Stomach (tissue), 9 donors: ENCODE results near the gene ACSBG1. TPM values are rescaled to one million over a fixed set of nuclear protein-coding genes. Genes with fewer than 3 reads are reported as not detected.

Source experiments
- DNase-seq, 2 donors: peaks; one replicate each; pipeline versions ENCODE4 v3.0.0 to v3.0.0-alpha.2; 2013 to 2019
- H3K27ac ChIP-seq, 5 donors: fragments of 200-600 bp in 4 of 5; sonication (generic) in 4 of 5; one replicate each; pipeline ENCODE4 v1.5.1; 2013 to 2019; ENCODE audit warnings: mild to moderate bottlenecking in 1 of 5, moderate library complexity in 1 of 5
- H3K27me3 ChIP-seq, 3 donors: fragments of 200-600 bp; sonication (generic); one replicate each; pipeline ENCODE4 v1.5.1; 2017 to 2019; ENCODE audit warnings: mixed run types in 1 of 3
- H3K36me3 ChIP-seq, 4 donors: fragments of 200-600 bp; sonication (generic); 1 replicate in 3 of 4; 2 replicates in 1 of 4; pipeline ENCODE4 v1.5.1; 2016 to 2019
- H3K4me1 ChIP-seq, 4 donors: fragments of 200-600 bp; sonication (generic); one replicate each; pipeline ENCODE4 v1.5.1; 2016 to 2019
- H3K4me3 ChIP-seq, 4 donors: fragments of 200-600 bp; sonication (generic) in 3 of 4; one replicate each; pipeline ENCODE4 v1.5.1; 2016 to 2019; ENCODE audit warnings: mild to moderate bottlenecking in 1 of 4
- H3K9me3 ChIP-seq, 4 donors: fragments of 200-600 bp; sonication (generic); one replicate each; pipeline ENCODE4 v1.5.1; 2016 to 2019
- EP300 ChIP-seq: sonication (generic); formaldehyde crosslinking; IDR thresholded peaks from one replicate; pipeline ENCODE4 v1.6.1; 2017; ENCODE audit warnings: antibody characterized with exemption
- POLR2A ChIP-seq, 4 donors: fragments of 450-650 bp; IDR thresholded peaks; one replicate each; pipeline ENCODE4 v1.6.1; 2016; ENCODE audit warnings: antibody characterized with exemption in 4 of 4, control low read depth in 2 of 4, mild to moderate bottlenecking in 1 of 4, moderate library complexity in 1 of 4
- POLR2AphosphoS5 ChIP-seq, 3 donors: sonication (generic); formaldehyde crosslinking; IDR thresholded peaks; one replicate each; pipeline ENCODE4 v1.6.1; 2016; ENCODE audit warnings: antibody characterized with exemption in 3 of 3
- WGBS, 5 donors: extraction: QIAGEN DNeasy Blood & Tissue Kit in 3 of 5; methylation state at CpG; one replicate each; pipeline versions ENCODE4 v1.1.5 to v1.1.7; 2013 to 2018; 5-methylcytosine and 5-hydroxymethylcytosine counted together
- intact Hi-C: fragments of 100-400 bp; cut with DNase I; formaldehyde crosslinking; loops from one replicate; pipeline ENCODE4 v1.15.1; 2023; ENCODE audit warnings: low total_unique reads
- polyA plus RNA-seq, 3 donors: library from polyadenylated mRNA; stranded (reverse); fragments of 200-250 nt; gene quantifications; one replicate each; pipeline ENCODE4 v1.2.3, GENCODE V29; 2013
- total RNA-seq, 5 donors: library from RNA; depleted of rRNA; stranded (reverse); fragments of >200 nt; gene quantifications; one replicate each; pipeline versions ENCODE4 v1.1.0 to v1.2.3, GENCODE V29; 2014 to 2016
- TF ChIP-seq, protein P1 (sequence below), 7 experiments: fragments of 450-650 bp in 4 of 7; fragments of 200-600 bp in 3 of 7; sonication (generic) in 3 of 7; IDR thresholded peaks; one replicate each; pipeline ENCODE4 v1.5.1; 2016 to 2019; ENCODE audit warnings: antibody characterized with exemption in 7 of 7, control low read depth in 2 of 7, mild to moderate bottlenecking in 1 of 7
- donor health status: healthy with polysubstance abuse.
- donor health status: Bipolar disorder and iron deficiency.
- donor health status: healthy.

Gene ACSBG1
- total and polyA plus RNA-seq, 8 donors = under 0.01 to 1.5 (median 0.15) TPM; not detected in 3

DNA sequence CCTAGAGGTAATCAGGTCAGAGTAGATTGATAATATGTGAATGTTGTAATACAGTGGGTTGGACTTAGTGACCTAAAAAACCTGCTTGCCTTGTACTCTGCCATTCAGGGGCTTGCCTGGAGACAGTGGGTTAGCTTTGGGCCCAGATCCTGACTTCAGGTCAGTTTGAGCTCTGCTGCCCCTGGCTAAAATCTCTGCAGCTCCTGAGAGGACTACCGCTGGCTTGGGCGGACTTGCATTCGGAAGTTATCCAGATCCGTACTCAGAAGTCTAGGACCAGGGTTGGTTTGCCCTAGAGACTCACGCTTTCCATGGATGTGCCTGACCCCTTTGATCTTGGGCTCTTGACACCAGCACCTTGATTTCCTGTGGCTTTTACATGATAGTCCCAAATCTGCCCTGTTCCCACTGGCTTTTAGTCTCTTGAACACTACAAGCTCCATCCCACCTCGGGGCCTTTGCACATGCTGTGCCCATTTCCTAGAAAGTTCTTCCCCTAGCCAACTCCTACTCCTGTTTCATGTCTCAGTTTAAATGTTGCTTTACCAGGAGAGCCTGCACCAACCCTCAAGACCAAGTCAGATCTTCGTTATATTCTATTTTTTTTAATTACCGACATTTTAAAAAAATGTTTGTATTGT is 5.9 kb downstream of the ACSBG1 start:
- WGBS, 5 donors = 85 to 95% (median 89%) methylated on average over 8 of the region's 8 CpGs
- intact Hi-C loops = no loop called here
- Histone ChIP-seq H3K4me3 (no peak overlapping the region), H3K9me3 (no peaks in the 10 kb centered on the region), H3K27ac (no peak overlapping the region), H3K36me3 (no peaks in the 10 kb centered on the region), H3K4me1 (no peaks in the 10 kb centered on the region), H3K27me3 (no peaks in the 10 kb centered on the region)
- no peak for DNase-seq
- no peak for TF ChIP-seq EP300
- no peak for TF ChIP-seq POLR2AphosphoS5 (IDR thresholded peaks at IDR 0.05)
- TF ChIP-seq, protein P1, sequence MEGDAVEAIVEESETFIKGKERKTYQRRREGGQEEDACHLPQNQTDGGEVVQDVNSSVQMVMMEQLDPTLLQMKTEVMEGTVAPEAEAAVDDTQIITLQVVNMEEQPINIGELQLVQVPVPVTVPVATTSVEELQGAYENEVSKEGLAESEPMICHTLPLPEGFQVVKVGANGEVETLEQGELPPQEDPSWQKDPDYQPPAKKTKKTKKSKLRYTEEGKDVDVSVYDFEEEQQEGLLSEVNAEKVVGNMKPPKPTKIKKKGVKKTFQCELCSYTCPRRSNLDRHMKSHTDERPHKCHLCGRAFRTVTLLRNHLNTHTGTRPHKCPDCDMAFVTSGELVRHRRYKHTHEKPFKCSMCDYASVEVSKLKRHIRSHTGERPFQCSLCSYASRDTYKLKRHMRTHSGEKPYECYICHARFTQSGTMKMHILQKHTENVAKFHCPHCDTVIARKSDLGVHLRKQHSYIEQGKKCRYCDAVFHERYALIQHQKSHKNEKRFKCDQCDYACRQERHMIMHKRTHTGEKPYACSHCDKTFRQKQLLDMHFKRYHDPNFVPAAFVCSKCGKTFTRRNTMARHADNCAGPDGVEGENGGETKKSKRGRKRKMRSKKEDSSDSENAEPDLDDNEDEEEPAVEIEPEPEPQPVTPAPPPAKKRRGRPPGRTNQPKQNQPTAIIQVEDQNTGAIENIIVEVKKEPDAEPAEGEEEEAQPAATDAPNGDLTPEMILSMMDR (IDR thresholded peaks at IDR 0.05) = no peak
- TF ChIP-seq POLR2A (IDR thresholded peaks at IDR 0.05) = no peak

DNA sequence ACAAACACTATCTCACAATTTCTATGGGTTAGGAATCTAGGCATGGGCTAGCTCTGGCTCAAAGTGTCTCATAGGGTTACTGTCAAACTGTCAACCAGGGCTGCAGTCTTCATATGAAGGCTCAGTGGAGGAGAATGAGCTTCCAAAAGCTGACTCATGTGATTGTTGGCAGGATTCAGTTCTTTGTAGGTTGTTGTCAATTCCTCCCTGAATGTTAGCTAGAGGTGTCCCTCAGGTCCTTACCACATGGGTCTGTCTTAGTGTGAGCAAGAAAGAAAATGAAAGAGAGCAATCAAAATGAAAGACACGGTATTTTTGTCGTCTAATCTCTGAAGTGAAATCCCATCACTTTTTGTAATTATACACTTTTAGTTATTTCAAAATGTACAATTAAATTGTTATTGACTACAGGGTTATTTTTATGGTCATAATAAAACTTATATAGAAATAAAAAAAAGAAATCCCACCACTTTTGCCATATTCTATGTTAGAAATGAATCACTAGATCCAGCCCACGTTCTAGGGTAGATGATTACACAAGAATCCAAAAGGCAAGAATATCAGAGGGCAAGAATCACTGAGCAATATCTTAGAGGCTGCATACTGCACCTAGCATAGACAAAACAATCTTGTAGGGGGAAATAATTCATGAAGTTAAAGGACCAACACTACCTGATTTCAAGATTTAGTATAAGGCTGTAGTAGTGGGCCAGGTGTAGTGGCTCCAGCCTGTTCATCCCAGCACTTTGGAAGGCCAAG is 8.4 kb downstream of the ACSBG1 start:
- Histone ChIP-seq H3K4me1 (peaks cover 0 to 6% (median 0%) of the 10 kb centered on the region in 4 donors), H3K27ac (no peak overlapping the region), H3K27me3 (no peaks in the 10 kb centered on the region), H3K36me3 (no peaks in the 10 kb centered on the region), H3K9me3 (no peaks in the 10 kb centered on the region), H3K4me3 (no peak overlapping the region)
- DNase-seq = no peak
- intact Hi-C loops = no loop called here
- TF ChIP-seq, protein P1 (IDR thresholded peaks at IDR 0.05) = no peak
- TF ChIP-seq POLR2A (IDR thresholded peaks at IDR 0.05) = no peak
- TF ChIP-seq POLR2AphosphoS5 (IDR thresholded peaks at IDR 0.05) = no peak
- no peak for TF ChIP-seq EP300
- WGBS, 5 donors = 79 to 91% (median 86%) methylated on average over 3 of the region's 3 CpGs

DNA sequence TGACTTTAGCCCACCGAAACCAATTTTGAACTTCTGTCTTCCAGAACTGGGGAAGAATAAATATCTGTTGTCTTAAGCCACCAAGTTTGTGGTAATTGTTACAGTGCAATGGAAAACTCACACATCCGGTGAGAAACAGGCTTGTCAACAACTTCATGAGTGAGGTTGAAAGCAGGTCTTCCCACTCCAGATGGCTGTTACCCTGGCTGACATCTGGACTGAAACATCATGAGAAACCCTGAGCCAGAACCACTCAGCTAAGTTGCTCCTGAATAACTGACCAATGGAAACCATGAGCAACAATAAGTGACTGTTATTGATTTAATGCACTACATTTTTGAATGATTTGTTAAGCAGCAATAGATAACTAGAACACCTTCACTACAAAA is 10.3 kb downstream of the ACSBG1 start:
- Histone ChIP-seq H3K36me3 (no peaks in the 10 kb centered on the region), H3K9me3 (no peaks in the 10 kb centered on the region), H3K27ac (no peak overlapping the region), H3K4me3 (no peak overlapping the region), H3K4me1 (peaks cover 0 to 12% (median 0%) of the 10 kb centered on the region in 4 donors), H3K27me3 (no peaks in the 10 kb centered on the region)
- intact Hi-C loops = no loop called here
- DNase-seq = no peak
- TF ChIP-seq POLR2AphosphoS5 (IDR thresholded peaks at IDR 0.05) (no peak), EP300 (no peak), POLR2A (IDR thresholded peaks at IDR 0.05) (no peak)
- TF ChIP-seq, protein P1 (IDR thresholded peaks at IDR 0.05) = no peak
- 77 to 86% (median 80%) methylated on average over 2 of the region's 2 CpGs for WGBS, 5 donors

- 62 to 71% (median 65%) methylated on average over 4 of the region's 4 CpGs for WGBS, 5 donors
- H3K27ac ChIP-seq = no peak overlapping the region
- H3K36me3 ChIP-seq = no peaks in the 10 kb centered on the region
- no peak for DNase-seq
- no peaks in the 10 kb centered on the region for H3K27me3 ChIP-seq
- intact Hi-C loops = no loop called here
- H3K4me1 ChIP-seq = peaks cover 0 to 12% (median 0%) of the 10 kb centered on the region in 4 donors
- H3K9me3 ChIP-seq = no peaks in the 10 kb centered on the region
- TF ChIP-seq POLR2A (IDR thresholded peaks at IDR 0.05) (no peak), EP300 (no peak), POLR2AphosphoS5 (IDR thresholded peaks at IDR 0.05) (no peak)
- TF ChIP-seq, protein P1 (IDR thresholded peaks at IDR 0.05) = no peak
- no peak overlapping the region for H3K4me3 ChIP-seq
These were observed 10.9 kb downstream of the ACSBG1 start for GRCh38 chr15:78223396-78224022.
